ENCODE data around the gene TARP.
"Not testable (repeated sequence)": the region's sequence is repeated elsewhere in the genome, so short reads cannot be mapped to it uniquely, and the experiment has no call there.

TARP gene

GRCh38 chr7:38259157-38259556, 14.3 kb downstream of the TARP start:
- not testable (repeated sequence) for DNase-seq

GRCh38 chr7:38257350-38257677, 16.1 kb downstream of the TARP start:
- no peak for DNase-seq

GRCh38 chr7:38249849-38250248, 23.6 kb downstream of the TARP start:
- not testable (repeated sequence) for DNase-seq

- DNase-seq, result no peak
These were observed 25.3 kb downstream of the TARP start for GRCh38 chr7:38248069-38248567.

GRCh38 chr7:38245409-38245977, 27.9 kb downstream of the TARP start:
- no peak for DNase-seq

GRCh38 chr7:38244516-38244915, 28.9 kb downstream of the TARP start:
- no peak for DNase-seq

GRCh38 chr7:38243345-38243744, 30.1 kb downstream of the TARP start:
- not testable (repeated sequence) for DNase-seq

DNA sequence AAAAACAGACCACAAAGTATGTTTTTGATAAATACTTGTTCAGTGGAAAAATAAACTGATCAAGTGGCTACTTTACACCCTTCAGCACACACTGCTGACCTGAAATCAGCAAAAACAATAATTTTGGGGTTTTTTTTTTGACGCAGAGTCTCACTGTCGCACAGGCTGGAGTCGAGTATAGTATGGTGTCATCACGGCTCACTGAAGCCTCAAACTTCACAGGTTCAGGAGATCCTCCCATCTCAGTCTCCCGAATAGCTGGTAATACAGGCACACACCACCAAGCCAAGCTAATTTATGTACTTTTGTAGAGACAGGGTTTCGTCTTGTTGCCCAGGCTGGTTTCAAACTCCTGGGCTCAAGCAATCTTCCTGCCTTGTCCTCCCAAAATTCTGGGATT, 30.6 kb downstream of the TARP start:
- no peak for DNase-seq

- no peak for DNase-seq
These were observed 32.4 kb downstream of the TARP start for GRCh38 chr7:38241071-38241470.

DNA sequence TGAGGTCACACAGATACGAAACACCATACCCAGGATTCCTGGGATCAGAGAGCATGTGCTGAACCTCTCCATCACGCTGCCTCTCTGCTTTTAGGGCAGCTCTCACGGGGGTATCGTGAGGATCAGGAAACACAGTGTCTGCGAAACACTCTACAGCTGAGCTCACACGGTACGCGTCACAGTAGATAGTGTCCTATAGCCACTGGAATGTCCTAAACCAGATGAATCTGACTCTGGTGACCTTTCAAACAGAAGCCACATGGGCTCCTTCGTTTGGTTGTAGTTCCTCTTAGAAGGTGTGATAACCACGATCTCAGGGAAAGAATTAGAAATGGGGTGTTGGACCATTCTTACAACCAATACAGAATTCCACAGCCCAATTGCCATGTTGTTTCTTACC, 34.3 kb downstream of the TARP start:
- DNase-seq, result not testable (repeated sequence)

DNA sequence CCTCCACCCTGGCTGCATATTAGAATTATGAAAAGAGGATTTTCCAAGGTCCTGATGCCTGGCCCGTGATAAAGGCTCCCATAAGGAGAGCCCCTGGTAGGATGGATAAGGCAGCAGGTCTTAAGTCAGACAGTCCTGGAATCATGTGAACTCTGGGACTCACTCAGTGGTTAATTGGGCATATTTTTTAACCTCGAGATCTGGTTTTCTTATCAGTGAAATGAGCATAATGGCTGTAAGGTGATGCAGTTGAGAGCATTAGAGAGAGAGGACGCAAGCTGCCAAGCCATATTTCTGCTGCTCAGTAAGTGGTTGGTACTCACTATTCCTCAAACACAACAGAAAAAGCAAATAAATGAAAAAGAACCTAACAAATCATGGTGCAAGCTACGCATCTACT, 37.8 kb downstream of the TARP start:
- no peak for DNase-seq

DNA sequence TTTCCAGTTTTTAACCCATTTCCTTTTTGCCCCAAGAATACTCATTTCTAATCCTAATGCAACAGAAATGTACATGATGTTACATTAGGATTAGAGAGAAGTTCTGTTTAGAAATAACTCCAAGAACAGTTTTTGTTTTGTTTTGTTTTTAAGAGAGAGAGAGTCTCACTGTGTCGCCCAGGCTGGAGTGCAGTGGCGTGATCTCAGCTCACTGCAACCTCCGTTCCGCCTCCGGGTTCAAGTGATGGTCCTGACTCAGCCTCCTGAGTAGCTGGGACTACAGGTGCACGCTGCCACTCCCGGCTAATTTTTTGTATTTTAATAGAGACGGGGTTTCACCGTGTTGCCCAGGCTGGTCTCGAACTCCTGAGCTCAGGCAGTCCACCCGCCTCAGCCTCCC, 38.7 kb downstream of the TARP start:
- not testable (repeated sequence) for DNase-seq

DNA sequence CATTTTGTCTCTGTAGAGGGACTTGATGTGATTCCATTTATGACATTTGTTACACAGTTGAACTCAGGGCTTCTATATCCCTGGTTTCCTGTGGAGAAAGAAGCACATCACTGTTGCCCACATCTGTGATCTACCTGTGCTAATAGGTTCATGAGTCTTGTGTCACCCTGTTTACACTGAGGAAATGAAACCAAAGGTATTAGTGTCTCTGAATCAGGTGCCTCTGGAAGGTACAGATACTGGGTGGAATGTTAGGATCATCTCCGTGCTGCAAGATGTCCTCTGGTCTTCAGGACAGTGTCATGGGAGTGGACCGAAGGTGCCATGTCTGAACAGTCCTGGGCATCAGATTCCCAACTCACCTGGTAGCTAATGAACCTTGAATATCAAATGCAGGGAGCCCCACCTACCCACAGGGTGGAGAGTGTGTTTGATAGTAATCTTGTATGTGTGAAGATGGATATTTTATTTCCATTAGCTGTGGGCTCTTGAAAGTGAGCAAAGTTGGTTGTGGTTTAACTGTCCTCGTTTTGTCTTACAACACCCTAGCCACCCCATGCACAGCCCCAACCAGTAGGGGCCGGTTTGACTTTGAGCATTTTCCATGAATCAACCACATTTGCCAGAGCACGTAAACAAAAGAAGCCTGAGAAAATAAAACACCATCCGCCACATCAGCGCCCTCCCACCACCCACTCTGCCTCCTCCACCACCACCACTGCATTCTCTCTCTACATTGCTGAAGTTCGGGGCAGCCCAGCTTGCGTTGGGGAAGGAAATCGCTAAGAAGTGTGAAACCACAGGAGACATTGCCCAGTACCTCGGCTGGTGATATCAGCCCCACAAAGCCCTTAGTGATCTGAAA, 40.7 kb downstream of the TARP start:
- peak; percentile 6 for DNase-seq

DNA sequence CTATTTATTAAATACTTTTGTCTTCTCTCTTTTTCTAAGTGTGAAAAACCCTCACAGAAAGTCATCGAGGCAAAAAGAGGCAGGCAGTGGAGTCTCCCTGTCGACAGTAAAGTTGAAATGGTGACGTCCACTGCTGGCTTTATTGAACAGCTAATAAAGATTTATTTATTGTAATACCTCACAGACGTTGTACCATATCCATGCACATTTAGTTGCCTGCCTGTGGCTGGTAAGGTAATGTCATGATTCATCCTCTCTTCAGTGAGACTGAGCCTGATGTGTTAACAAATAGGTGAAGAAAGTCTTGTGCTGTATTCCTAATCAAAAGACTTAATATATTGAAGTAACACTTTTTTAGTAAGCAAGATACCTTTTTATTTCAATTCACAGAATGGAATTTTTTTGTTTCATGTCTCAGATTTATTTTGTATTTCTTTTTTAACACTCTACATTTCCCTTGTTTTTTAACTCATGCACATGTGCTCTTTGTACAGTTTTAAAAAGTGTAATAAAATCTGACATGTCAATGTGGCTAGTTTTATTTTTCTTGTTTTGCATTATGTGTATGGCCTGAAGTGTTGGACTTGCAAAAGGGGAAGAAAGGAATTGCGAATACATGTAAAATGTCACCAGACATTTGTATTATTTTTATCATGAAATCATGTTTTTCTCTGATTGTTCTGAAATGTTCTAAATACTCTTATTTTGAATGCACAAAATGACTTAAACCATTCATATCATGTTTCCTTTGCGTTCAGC, 43.4 kb downstream of the TARP start:
- DNase-seq, result peak; percentile 12

- peak; percentile 82 for DNase-seq
These were observed 44.0 kb downstream of the TARP start for GRCh38 chr7:38229386-38229785.

- no peak for DNase-seq
These were observed 49.0 kb downstream of the TARP start for GRCh38 chr7:38224392-38224791.

GRCh38 chr7:38223306-38223705, 50.1 kb downstream of the TARP start:
- DNase-seq, result no peak

DNA sequence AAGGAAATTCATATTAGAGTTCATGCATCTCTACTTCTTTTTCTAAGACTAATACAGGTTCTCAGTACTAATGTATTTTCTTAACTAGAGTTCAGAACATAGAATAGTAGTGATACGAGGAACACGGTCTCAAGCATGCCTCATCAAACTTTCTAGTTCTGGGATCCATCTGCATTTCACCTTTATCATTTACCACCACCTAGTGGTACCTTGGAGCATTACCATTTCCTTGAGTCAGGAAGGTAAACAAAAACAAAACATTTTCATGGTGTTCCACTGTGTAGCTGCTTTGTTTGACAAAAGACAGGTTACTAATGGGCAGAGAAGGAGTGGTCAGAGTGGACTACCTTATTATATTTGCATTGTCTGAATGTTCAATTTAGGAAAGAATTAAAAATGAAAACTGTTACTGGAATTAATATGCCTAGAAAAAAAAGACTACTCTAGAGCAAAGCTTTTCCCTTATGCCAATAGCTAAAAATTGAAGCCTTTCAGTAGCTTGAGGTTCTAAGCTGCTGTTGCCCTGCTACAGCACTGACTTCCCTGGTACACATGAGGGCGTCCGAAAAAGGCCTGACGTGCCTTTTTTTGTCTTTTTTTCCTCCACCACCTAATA, 50.8 kb downstream of the TARP start:
- peak; percentile 41 for DNase-seq

GRCh38 chr7:38220452-38220851, 53.0 kb downstream of the TARP start:
- DNase-seq, result no peak

GRCh38 chr7:38217672-38218071, 55.8 kb downstream of the TARP start:
- no peak for DNase-seq

DNA sequence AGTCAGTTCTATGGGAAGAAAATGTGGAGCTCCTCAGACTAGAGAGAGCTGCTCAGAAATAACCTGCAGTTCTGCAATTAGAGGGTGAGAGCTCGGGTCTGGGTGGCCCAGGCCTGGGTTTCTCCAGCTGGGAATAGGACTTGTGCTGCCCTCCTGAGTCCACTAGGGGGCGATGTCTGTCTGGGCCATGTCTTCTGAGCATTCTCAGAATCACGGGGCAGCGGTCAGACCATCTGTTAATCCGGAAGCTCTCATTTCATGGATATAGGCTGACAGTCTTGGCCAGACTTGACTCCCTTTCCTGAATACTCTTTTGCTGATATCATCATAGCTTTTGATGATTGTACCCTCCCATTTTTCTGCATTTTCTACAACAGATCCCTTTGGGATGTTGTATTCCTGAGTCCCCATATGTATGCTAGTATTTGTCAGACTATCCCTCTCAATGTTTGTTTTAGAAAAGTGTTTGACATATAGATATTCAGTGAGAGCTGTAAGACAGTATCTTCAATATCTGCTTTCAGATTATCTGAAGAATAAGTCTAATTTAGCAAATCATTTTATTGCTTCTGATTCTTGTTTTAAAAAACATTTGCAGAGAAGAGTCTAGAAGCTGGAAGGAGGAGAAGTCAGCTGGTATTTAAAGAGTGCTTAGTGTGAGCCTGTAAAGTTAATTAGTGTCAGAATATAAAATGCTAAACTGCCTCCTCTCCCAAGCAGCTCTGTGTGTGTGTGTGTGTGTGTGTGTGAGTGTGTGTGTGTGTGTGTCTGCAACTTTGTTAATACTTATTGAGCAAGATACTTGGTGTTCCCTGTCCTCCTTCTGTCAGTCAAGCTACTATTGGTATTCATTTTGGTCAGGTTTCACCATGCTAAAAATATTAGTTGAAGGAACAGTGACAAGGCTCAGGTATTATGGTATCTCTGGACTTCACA, 57.4 kb downstream of the TARP start:
- DNase-seq, result peak; percentile 92

GRCh38 chr7:38215115-38215514, 58.3 kb downstream of the TARP start:
- DNase-seq, result peak; percentile 44
